Cardiac muscle cell (in vitro differentiated cells and primary cell): ENCODE data around the gene HMGN1. TPM values are rescaled to one million over a fixed set of nuclear protein-coding genes. Genes with fewer than 3 reads are reported as not detected.

ENCODE experiments used
- DNase-seq, 2 donors: peaks; one replicate each; pipeline versions ENCODE4 v3.0.0 to v3.0.0-alpha.2; 2010 to 2017; ENCODE audit warnings: low read depth in 1 of 2, low spot score in 1 of 2
- H3K27ac ChIP-seq: fragments of 200-600 bp; sonication (generic); 2 replicates; pipeline ENCODE4 v1.5.1; 2016
- H3K27me3 ChIP-seq: fragments of 200-600 bp; sonication (generic); 2 replicates; pipeline ENCODE4 v1.6.0; 2016; ENCODE audit warnings: control low read depth
- H3K36me3 ChIP-seq: fragments of 200-600 bp; sonication (generic); 2 replicates; pipeline ENCODE4 v1.5.1; 2016; ENCODE audit warnings: control low read depth
- H3K4me1 ChIP-seq: fragments of 200-600 bp; sonication (generic); 2 replicates; pipeline ENCODE4 v1.8.1; 2017; ENCODE audit warnings: low read depth, mild to moderate bottlenecking, mixed run types
- H3K4me3 ChIP-seq: fragments of 200-600 bp; sonication (generic); 2 replicates; pipeline ENCODE4 v1.5.1; 2016; ENCODE audit warnings: mild to moderate bottlenecking
- H3K9me3 ChIP-seq: fragments of 200-600 bp; sonication (generic); 2 replicates; pipeline ENCODE4 v1.5.1; 2017; ENCODE audit warnings: low read depth, mild to moderate bottlenecking, control low read depth
- CTCF ChIP-seq: IDR thresholded peaks from 2 replicates; pipeline ENCODE4 v1.5.1; 2012; ENCODE audit warnings: low read depth, mild to moderate bottlenecking, low read length
- polyA plus RNA-seq: library from polyadenylated mRNA; unstranded; fragments of >200 nt; fragmentation: Nextera tagmentation; extraction: Ambion mirVana; gene quantifications from 2 replicates; pipeline ENCODE4 v1.2.1, GENCODE V29; 2016
- total RNA-seq: library from RNA; depleted of rRNA; stranded (reverse); fragments of >200 nt; gene quantifications from 2 replicates; pipeline ENCODE4 v1.2.3, GENCODE V29; 2016

Gene HMGN1
- total and polyA plus RNA-seq, 2 experiments from 2014 or later, result 375 to 559 TPM

- no peak for DNase-seq
- Histone ChIP-seq H3K9me3 (no peaks in the 10 kb centered on the region), H3K4me1 (no peaks in the 10 kb centered on the region), H3K27me3 (no peaks in the 10 kb centered on the region), H3K27ac (peak overlapping the region; percentile 60), H3K4me3 (no peak overlapping the region), H3K36me3 (peaks cover 27% of the 10 kb centered on the region)
- TF ChIP-seq CTCF, result no peak
These were observed 9.7 kb downstream of the HMGN1 start for GRCh38 chr21:39339231-39339630.

- no peak for TF ChIP-seq CTCF
These were observed 12.4 kb downstream of the HMGN1 start for GRCh38 chr21:39336457-39337008.

DNA sequence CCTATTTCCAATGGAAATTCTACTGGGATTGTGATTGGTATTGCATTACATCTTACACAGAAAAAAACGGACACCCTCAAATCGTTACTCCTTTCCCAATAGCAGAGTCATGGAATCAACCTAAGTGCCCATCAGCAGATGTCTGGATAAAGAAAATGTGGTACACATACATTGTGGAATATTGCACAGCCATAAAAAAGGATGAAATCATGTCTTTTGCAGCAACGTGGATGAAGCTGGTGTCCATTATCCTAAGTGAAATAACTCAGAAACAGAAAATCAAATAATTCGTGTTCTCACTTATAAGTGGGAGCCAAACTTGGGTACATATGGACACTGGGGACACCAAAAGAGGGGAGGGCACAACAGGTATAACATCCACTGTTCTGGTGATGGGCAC lies 14.3 kb downstream of the HMGN1 start:
- Histone ChIP-seq H3K4me1 (peaks cover 10% of the 10 kb centered on the region), H3K36me3 (no peaks in the 10 kb centered on the region), H3K9me3 (no peaks in the 10 kb centered on the region), H3K4me3 (no peak overlapping the region), H3K27ac (no peak overlapping the region), H3K27me3 (no peaks in the 10 kb centered on the region)
- no peak for TF ChIP-seq CTCF
- no peak for DNase-seq

More at GRCh38 chr21:39336457-39337008, 12.4 kb downstream of the HMGN1 start:
- no peaks in the 10 kb centered on the region for H3K9me3 ChIP-seq
- peaks cover 6% of the 10 kb centered on the region for H3K36me3 ChIP-seq
- peaks cover 10% of the 10 kb centered on the region for H3K4me1 ChIP-seq
- no peak for DNase-seq
- H3K4me3 ChIP-seq, result no peak overlapping the region
- no peak overlapping the region for H3K27ac ChIP-seq
- no peaks in the 10 kb centered on the region for H3K27me3 ChIP-seq

- Histone ChIP-seq H3K27ac (peak overlapping the region; percentile 71), H3K27me3 (no peaks in the 10 kb centered on the region), H3K4me3 (no peak overlapping the region), H3K4me1 (peaks cover 10% of the 10 kb centered on the region), H3K36me3 (no peaks in the 10 kb centered on the region), H3K9me3 (no peaks in the 10 kb centered on the region)
- TF ChIP-seq CTCF, result no peak
- peak in 1 of 2 donors; percentile 46 for DNase-seq
These were observed 16.7 kb downstream of the HMGN1 start for GRCh38 chr21:39332175-39332574.

DNA sequence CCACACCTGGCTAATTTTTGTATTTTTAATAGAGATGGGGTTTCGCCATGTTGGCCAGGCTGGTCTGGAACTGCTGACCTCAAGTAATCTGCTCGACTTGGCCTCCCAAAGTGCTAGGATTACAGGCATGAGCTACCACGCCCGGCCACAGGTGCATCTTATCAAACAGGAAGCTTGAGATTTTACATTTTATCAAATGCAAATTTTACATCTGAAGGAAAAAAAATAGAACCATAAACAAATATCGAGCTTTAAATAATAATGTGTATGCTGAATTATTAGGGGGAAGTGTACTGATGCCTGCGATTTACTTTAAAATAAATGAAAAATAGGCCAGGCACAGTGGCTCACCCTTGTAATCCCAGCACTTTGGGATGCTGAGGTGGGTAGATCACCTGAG lies 18.9 kb downstream of the HMGN1 start:
- Histone ChIP-seq H3K27me3 (no peaks in the 10 kb centered on the region), H3K36me3 (no peaks in the 10 kb centered on the region), H3K4me1 (peaks cover 10% of the 10 kb centered on the region), H3K27ac (no peak overlapping the region), H3K4me3 (no peak overlapping the region), H3K9me3 (no peaks in the 10 kb centered on the region)
- TF ChIP-seq CTCF, result no peak
- DNase-seq, result no peak
